Trophoblast cell (in vitro differentiated cells and primary cell): Measurements from ENCODE around the gene POPDC3. TPM values are rescaled to one million over a fixed set of nuclear protein-coding genes. Genes with fewer than 3 reads are reported as not detected.

Source experiments
- DNase-seq, 2 donors: peaks; one replicate each; pipeline ENCODE4 v3.0.0-alpha.2; 2016
- H2AFZ ChIP-seq: 2 replicates; pipeline ENCODE4 v1.6.1; 2013; ENCODE audit warnings: low read length, moderate library complexity, mild to moderate bottlenecking; ENCODE audit not compliant: insufficient read depth, poor library complexity
- H2AK5ac ChIP-seq: 2 replicates; pipeline ENCODE4 v1.6.1; 2013; ENCODE audit warnings: mild to moderate bottlenecking, low read length
- H2BK120ac ChIP-seq: 2 replicates; pipeline ENCODE4 v1.6.1; 2013; ENCODE audit warnings: low read length, mild to moderate bottlenecking, moderate library complexity; ENCODE audit not compliant: insufficient read depth, poor library complexity
- H2BK12ac ChIP-seq: 2 replicates; pipeline ENCODE4 v1.6.1; 2013; ENCODE audit warnings: mild to moderate bottlenecking, low read length, moderate library complexity
- H2BK5ac ChIP-seq: 2 replicates; pipeline ENCODE4 v1.6.1; 2013; ENCODE audit warnings: low read length, low read depth, moderate library complexity, mild to moderate bottlenecking; ENCODE audit not compliant: poor library complexity
- H3K14ac ChIP-seq: 2 replicates; pipeline ENCODE4 v1.6.1; 2013; ENCODE audit warnings: mild to moderate bottlenecking, low read length
- H3K18ac ChIP-seq: 2 replicates; pipeline ENCODE4 v1.6.1; 2013; ENCODE audit warnings: mild to moderate bottlenecking, low read length
- H3K23ac ChIP-seq: 2 replicates; pipeline ENCODE4 v1.6.1; 2013; ENCODE audit warnings: low read length
- H3K27ac ChIP-seq: 2 replicates; pipeline ENCODE4 v1.5.1; 2013; ENCODE audit warnings: low read depth, mild to moderate bottlenecking, inconsistent platforms, low read length, moderate library complexity
- H3K27me3 ChIP-seq: 2 replicates; pipeline ENCODE4 v1.6.1; 2013; ENCODE audit warnings: inconsistent platforms, mild to moderate bottlenecking, low read length, moderate library complexity; ENCODE audit not compliant: insufficient read depth
- H3K36me3 ChIP-seq, 2 experiments: 1 replicate in 1 of 2; 2 replicates in 1 of 2; pipeline ENCODE4 v1.6.1; 2013; ENCODE audit warnings: low read length in 2 of 2, mild to moderate bottlenecking in 2 of 2, moderate library complexity in 1 of 2; ENCODE audit not compliant: insufficient read depth in 2 of 2, control insufficient read depth in 1 of 2
- H3K4ac ChIP-seq: 2 replicates; pipeline ENCODE4 v1.6.1; 2013; ENCODE audit warnings: low read depth, mild to moderate bottlenecking, low read length, moderate library complexity
- H3K4me1 ChIP-seq, 2 experiments: 1 replicate in 1 of 2; 2 replicates in 1 of 2; pipeline ENCODE4 v1.6.1; 2013; ENCODE audit warnings: low read length in 2 of 2, mild to moderate bottlenecking in 2 of 2, moderate library complexity in 1 of 2; ENCODE audit not compliant: insufficient read depth in 2 of 2, control insufficient read depth in 1 of 2
- H3K4me2 ChIP-seq: 2 replicates; pipeline ENCODE4 v1.6.1; 2013; ENCODE audit warnings: inconsistent platforms, mild to moderate bottlenecking, low read length, moderate library complexity
- H3K4me3 ChIP-seq: 2 replicates; pipeline ENCODE4 v1.5.1; 2013; ENCODE audit warnings: mild to moderate bottlenecking, low read depth, low read length, inconsistent platforms
- H3K79me1 ChIP-seq: one replicate; pipeline ENCODE4 v1.6.1; 2013; ENCODE audit warnings: low read length
- H3K79me2 ChIP-seq: 2 replicates; pipeline ENCODE4 v1.6.1; 2013; ENCODE audit warnings: low read length, mild to moderate bottlenecking; ENCODE audit not compliant: control insufficient read depth, insufficient read depth, poor library complexity
- H3K9ac ChIP-seq: 2 replicates; pipeline ENCODE4 v1.6.1; 2013; ENCODE audit warnings: mild to moderate bottlenecking, low read length
- H3K9me3 ChIP-seq: 2 replicates; pipeline ENCODE4 v1.6.1; 2013; ENCODE audit warnings: low read depth, mild to moderate bottlenecking, control low read depth, inconsistent platforms, low read length; ENCODE audit not compliant: insufficient read depth
- H4K12ac ChIP-seq: 2 replicates; pipeline ENCODE4 v1.6.1; 2013; ENCODE audit warnings: low read depth, mild to moderate bottlenecking, low read length, moderate library complexity
- H4K8ac ChIP-seq: 2 replicates; pipeline ENCODE4 v1.6.1; 2013; ENCODE audit warnings: low read depth, mild to moderate bottlenecking, low read length, moderate library complexity
- H4K91ac ChIP-seq: one replicate; pipeline ENCODE4 v1.6.1; 2013; ENCODE audit warnings: low read depth, mild to moderate bottlenecking, low read length, moderate library complexity
- WGBS: extraction: QIAGEN DNeasy Blood & Tissue Kit; methylation state at CpG from one replicate; pipeline ENCODE4 v1.1.7; 2013; ENCODE audit warnings: missing lambda C conversion rate; ENCODE audit not compliant: insufficient read length, insufficient coverage; ENCODE audit errors: extremely low coverage; 5-methylcytosine and 5-hydroxymethylcytosine counted together
- polyA plus RNA-seq: library from polyadenylated mRNA; stranded (reverse); fragments of 200-250 nt; gene quantifications from 2 replicates; pipeline ENCODE4 v1.2.3, GENCODE V29; 2013

POPDC3 gene, protein sequence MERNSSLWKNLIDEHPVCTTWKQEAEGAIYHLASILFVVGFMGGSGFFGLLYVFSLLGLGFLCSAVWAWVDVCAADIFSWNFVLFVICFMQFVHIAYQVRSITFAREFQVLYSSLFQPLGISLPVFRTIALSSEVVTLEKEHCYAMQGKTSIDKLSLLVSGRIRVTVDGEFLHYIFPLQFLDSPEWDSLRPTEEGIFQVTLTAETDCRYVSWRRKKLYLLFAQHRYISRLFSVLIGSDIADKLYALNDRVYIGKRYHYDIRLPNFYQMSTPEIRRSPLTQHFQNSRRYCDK
- polyA plus RNA-seq: 0.36 and 0.41 TPM in 2 replicates

DNA sequence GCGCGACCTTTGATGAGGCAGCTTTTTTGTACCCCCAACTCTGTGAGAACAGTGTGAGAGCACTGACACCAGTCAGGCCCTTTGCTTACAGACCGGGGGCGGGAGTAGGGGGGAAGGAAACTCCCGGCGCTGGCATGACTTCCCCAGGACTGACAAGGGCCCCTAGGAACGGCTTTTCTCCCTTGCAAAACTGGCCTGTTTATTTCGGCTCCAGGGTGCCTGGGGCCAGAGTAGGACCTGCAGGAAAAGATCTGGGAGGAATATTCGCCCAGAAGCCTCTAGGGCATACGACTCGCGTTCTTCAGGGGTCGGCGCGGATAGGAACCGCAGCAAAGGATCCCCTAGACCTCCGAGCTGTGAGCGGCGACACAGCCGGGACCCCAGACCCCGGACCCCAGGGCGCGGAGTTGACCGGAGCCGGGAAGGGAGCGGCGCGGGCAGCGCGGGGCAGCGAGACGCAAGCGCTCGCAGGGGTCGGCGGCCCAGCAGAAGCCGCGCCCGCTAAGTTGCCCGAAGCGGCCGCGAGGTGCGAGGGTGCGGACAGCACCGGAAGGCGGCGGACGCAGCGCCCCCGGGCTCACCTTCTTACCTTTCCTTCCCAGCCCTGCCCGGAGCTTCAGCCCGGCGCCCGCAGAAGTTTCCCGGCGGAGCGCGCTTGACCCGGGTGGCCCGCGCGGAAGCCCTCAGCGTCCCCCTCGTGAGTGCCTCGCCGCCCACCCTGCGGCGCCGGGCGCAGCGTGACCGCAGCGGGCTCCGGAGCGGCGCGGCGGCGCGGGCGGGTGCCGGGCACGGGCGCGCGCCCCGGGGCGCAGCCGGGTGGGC is at the start of gene POPDC3:
POPDC3 (minus strand) TSS at position 771 of the 822 bp plus-strand sequence. CDS start 18,105 bp downstream, outside the sequence.
- peak; percentile 64 to 71 for DNase-seq
- Histone ChIP-seq H3K27me3 (no peaks in the 10 kb centered on the region), H3K4me3 (peak within 1 kb of the TSS; percentile 69), H3K9ac (peak within 1 kb of the TSS; percentile 72), H3K4me2 (peak within 1 kb of the TSS; percentile 98), H3K14ac (peak within 1 kb of the TSS; percentile 45), H4K8ac (peak within 1 kb of the TSS; percentile 90), H3K36me3 (no peaks in the 10 kb centered on the region), H4K12ac (no peak within 1 kb of the TSS), H3K27ac (no peak within 1 kb of the TSS), H3K9me3 (no peaks in the 10 kb centered on the region), H2BK5ac (no peak within 1 kb of the TSS), H2BK12ac (peak within 1 kb of the TSS; percentile 24), H3K18ac (no peak within 1 kb of the TSS), H3K4me1 (peaks cover 2% of the 10 kb centered on the region in 2 experiments), H2BK120ac (peak within 1 kb of the TSS; percentile 60), H2AK5ac (no peak within 1 kb of the TSS), H2AFZ (peak within 1 kb of the TSS; percentile 96), H3K23ac (no peak within 1 kb of the TSS), H3K4ac (no peak within 1 kb of the TSS), H3K79me1 (no peaks in the 10 kb centered on the region), H4K91ac (peak within 1 kb of the TSS; percentile 55), H3K79me2 (no peaks in the 10 kb centered on the region)
- no CpG with 5 or more reads among the region's 90 CpGs for WGBS

DNA sequence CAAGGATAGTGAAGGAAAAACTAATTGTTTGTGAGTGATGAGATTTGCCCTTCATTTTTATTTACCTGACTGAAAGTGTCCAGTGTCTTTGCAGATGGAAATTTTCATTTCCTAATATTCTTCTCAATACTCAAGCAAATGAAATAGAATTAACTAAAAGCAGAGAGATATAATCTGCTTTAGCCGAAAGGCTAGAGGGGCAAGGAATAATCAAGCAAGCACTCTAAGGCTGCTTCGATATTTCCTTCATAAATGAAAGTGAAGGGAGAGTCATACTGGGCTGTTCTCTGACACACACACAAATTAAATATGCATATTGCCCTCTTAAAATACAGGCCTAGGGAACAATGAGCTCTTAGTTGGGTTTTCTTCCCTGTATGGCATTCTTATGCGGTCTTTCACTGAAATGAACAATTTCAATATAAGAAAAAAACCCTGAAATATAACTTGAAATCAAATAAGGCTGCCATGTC is 47.5 kb upstream of the POPDC3 start:
- H3K4me3 ChIP-seq: no peak overlapping the region
- no CpG with 5 or more reads among the region's 3 CpGs for WGBS
- no peaks in the 10 kb centered on the region for H3K36me3 ChIP-seq
- no peak overlapping the region for H2BK5ac ChIP-seq
- no peak overlapping the region for H3K18ac ChIP-seq
- no peak overlapping the region for H3K14ac ChIP-seq
- H3K9me3 ChIP-seq: no peaks in the 10 kb centered on the region
- no peak overlapping the region for H3K4me2 ChIP-seq
- H4K12ac ChIP-seq: no peak overlapping the region
- H3K4ac ChIP-seq: no peak overlapping the region
- H3K23ac ChIP-seq: no peak overlapping the region
- H3K79me2 ChIP-seq: no peaks in the 10 kb centered on the region
- no peak overlapping the region for H3K9ac ChIP-seq
- no peaks in the 10 kb centered on the region for H3K4me1 ChIP-seq
- H2BK12ac ChIP-seq: no peak overlapping the region
- H2AK5ac ChIP-seq: no peak overlapping the region
- no peak overlapping the region for H2BK120ac ChIP-seq
- no peak overlapping the region for H3K27ac ChIP-seq
- no peak overlapping the region for H4K91ac ChIP-seq
- no peak overlapping the region for H2AFZ ChIP-seq
- H4K8ac ChIP-seq: no peak overlapping the region
- no peak for DNase-seq
- H3K27me3 ChIP-seq: no peaks in the 10 kb centered on the region
- no peaks in the 10 kb centered on the region for H3K79me1 ChIP-seq

- Histone ChIP-seq H3K14ac (no peak overlapping the region), H2AFZ (no peak overlapping the region), H2BK120ac (no peak overlapping the region), H2BK12ac (no peak overlapping the region), H3K79me1 (no peaks in the 10 kb centered on the region), H4K12ac (no peak overlapping the region), H3K27me3 (no peaks in the 10 kb centered on the region), H2BK5ac (no peak overlapping the region), H3K27ac (no peak overlapping the region), H4K8ac (no peak overlapping the region), H3K9me3 (peaks cover 2% of the 10 kb centered on the region), H3K4me1 (no peaks in the 10 kb centered on the region), H3K23ac (no peak overlapping the region), H3K4me3 (no peak overlapping the region), H3K18ac (no peak overlapping the region), H3K4me2 (no peak overlapping the region), H3K9ac (no peak overlapping the region), H4K91ac (no peak overlapping the region), H3K79me2 (no peaks in the 10 kb centered on the region), H3K36me3 (no peaks in the 10 kb centered on the region), H3K4ac (no peak overlapping the region), H2AK5ac (no peak overlapping the region)
- WGBS: no CpG with 5 or more reads among the region's 7 CpGs
- DNase-seq: no peak
Observed at GRCh38 chr6:105226598-105227294, 46.9 kb upstream of the POPDC3 start.

DNA sequence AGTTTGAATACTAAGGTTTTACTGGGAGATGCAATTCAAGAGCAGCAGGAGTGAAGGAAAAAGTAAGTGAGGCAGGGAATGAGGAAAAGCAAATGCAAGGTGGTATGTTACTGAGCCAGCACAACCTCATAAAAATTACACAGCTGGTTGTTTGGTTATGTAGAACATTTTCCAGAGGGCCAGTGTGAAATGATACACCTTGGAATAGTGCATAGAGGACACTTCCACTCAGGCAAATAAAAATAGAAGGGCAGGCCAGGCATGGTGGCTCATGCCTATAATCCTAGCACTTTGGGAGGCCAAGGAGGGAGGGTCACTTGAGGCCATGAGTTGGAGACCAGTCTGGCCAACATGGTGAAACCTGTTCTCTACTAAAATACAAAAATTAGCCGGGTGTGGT is 43.4 kb upstream of the POPDC3 start:
- H3K79me1 ChIP-seq: no peaks in the 10 kb centered on the region
- no peaks in the 10 kb centered on the region for H3K27me3 ChIP-seq
- H3K9me3 ChIP-seq: peaks cover 3% of the 10 kb centered on the region
- no peak overlapping the region for H3K18ac ChIP-seq
- H4K91ac ChIP-seq: no peak overlapping the region
- H3K9ac ChIP-seq: no peak overlapping the region
- H3K36me3 ChIP-seq: no peaks in the 10 kb centered on the region
- H3K4ac ChIP-seq: no peak overlapping the region
- H2AFZ ChIP-seq: no peak overlapping the region
- H3K23ac ChIP-seq: no peak overlapping the region
- no peak overlapping the region for H3K4me2 ChIP-seq
- whole genome bisulfite sequencing: no CpG with 5 or more reads among the region's 1 CpG
- no peaks in the 10 kb centered on the region for H3K79me2 ChIP-seq
- H2BK5ac ChIP-seq: no peak overlapping the region
- H3K27ac ChIP-seq: no peak overlapping the region
- no peak overlapping the region for H2BK120ac ChIP-seq
- no peak overlapping the region for H2AK5ac ChIP-seq
- no peak overlapping the region for H3K4me3 ChIP-seq
- no peak overlapping the region for H4K8ac ChIP-seq
- no peak overlapping the region for H4K12ac ChIP-seq
- no peaks in the 10 kb centered on the region for H3K4me1 ChIP-seq
- no peak overlapping the region for H3K14ac ChIP-seq
- DNase-seq: no peak
- no peak overlapping the region for H2BK12ac ChIP-seq
